Ovary (tissue), 9 donors: ENCODE measurements around the gene DICER1. TPM values are rescaled to one million over a fixed set of nuclear protein-coding genes. Genes with fewer than 3 reads are reported as not detected.

Experiments used
- DNase-seq, 5 donors: peaks; one replicate each; pipeline ENCODE4 v3.0.0-alpha.2; 2019 to 2020
- H3K27ac ChIP-seq, 2 donors: fragments of 200-600 bp; one replicate each; pipeline versions ENCODE4 v1.5.1 to v1.8.0; 2019 to 2022
- H3K27me3 ChIP-seq: fragments of 200-600 bp; one replicate; pipeline ENCODE4 v1.8.0; 2022
- H3K36me3 ChIP-seq: fragments of 200-600 bp; sonication (generic); one replicate; pipeline ENCODE4 v1.5.1; 2019
- H3K4me1 ChIP-seq: one replicate; pipeline ENCODE4 v1.8.1; 2013; ENCODE audit warnings: mild to moderate bottlenecking, moderate library complexity; ENCODE audit not compliant: insufficient read depth
- H3K4me3 ChIP-seq: fragments of 200-600 bp; sonication (generic); one replicate; pipeline ENCODE4 v1.5.1; 2017
- H3K9me3 ChIP-seq, 2 donors: fragments of 200-600 bp in 1 of 2; sonication (generic) in 1 of 2; one replicate each; pipeline versions ENCODE4 v1.5.1 to v1.8.1; 2013 to 2019; ENCODE audit warnings: mild to moderate bottlenecking in 1 of 2, moderate library complexity in 1 of 2
- CTCF ChIP-seq, 3 donors: fragments of 450-650 bp in 2 of 3; fragments of 200-600 bp in 1 of 3; IDR thresholded peaks; one replicate each; pipeline versions ENCODE4 v1.5.1 to v1.8.0; 2016 to 2022; ENCODE audit warnings: antibody characterized with exemption in 3 of 3, mild to moderate bottlenecking in 1 of 3
- EP300 ChIP-seq: sonication (generic); formaldehyde crosslinking; IDR thresholded peaks from one replicate; pipeline ENCODE4 v1.6.1; 2017; ENCODE audit warnings: antibody characterized with exemption
- POLR2A ChIP-seq: fragments of 450-650 bp; IDR thresholded peaks from one replicate; pipeline ENCODE4 v1.6.1; 2017; ENCODE audit warnings: antibody characterized with exemption, mild to moderate bottlenecking, moderate library complexity
- WGBS, 3 donors: extraction: QIAGEN DNeasy Blood & Tissue Kit in 1 of 3; methylation state at CpG; one replicate each; pipeline versions ENCODE4 v1.1.5 to v1.1.7; 2013 to 2017; 5-methylcytosine and 5-hydroxymethylcytosine counted together
- intact Hi-C, 4 donors: fragments of 100-400 bp; cut with DNase I; formaldehyde crosslinking; loops; one replicate each; pipeline versions ENCODE4 v1.11.0 to v1.15.1; 2022 to 2023
- polyA plus RNA-seq, 2 donors: library from polyadenylated mRNA; stranded (reverse); fragments of 200-250 nt in 1 of 2; fragments of 350-450 nt in 1 of 2; fragmentation: Illumina TruSeq in 1 of 2; extraction: RNeasy Lipid Tissue Mini Kit (QIAGEN cat#74804) in 1 of 2; gene quantifications; one replicate each; pipeline ENCODE4 v1.2.3, GENCODE V29; 2013 to 2014
- total RNA-seq, 7 donors: library from RNA; depleted of rRNA in 2 of 7; stranded (reverse); fragments of >200 nt in 2 of 7; fragmentation: NEBNext Ultra II Directional in 3 of 7; extraction: Animal tissue kit (Norgen Biotek cat#: 25700) in 3 of 7; gene quantifications; one replicate each; pipeline versions ENCODE4 v1.1.0 to v1.2.4, GENCODE V29; 2016 to 2023
- donor health status: DM: no; HTN: no; CAD: no; lungs with moderate emphysema.
- donor health status: DM: no; HTN: no; CAD: no.
- donor health status: Bipolar disorder and iron deficiency.
- donor health status: DM: yes; HTN: yes; CAD: no.
- donor health status: DM: no; HTN: no; CAD: no.
- donor health status: DM: yes; HTN: yes; CAD: no.

DICER1 gene
- total and polyA plus RNA-seq, 9 donors = 9.6 to 54.7 (median 47.4) TPM

DNA sequence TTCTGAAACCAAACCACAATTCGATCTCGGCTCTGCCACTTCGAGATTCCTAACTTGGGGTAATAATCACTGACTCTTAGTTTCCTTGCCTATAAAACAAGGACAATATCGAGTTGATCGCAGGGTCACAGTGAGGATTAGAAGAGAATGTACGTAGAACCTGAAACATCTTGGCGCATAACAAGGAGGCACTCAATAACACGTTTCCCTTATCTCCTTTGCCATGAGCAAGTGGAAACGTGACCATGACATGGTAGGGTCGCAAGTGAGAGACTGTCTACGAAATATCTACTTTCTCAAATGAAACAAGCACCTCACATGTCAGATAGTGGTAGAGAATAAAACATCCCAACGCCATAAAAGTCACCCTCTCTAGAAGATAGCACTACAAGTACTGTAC, 2.3 kb downstream of the DICER1 start:
- H3K4me3 ChIP-seq = no peak overlapping the region
- H3K9me3 ChIP-seq = no peaks in the 10 kb centered on the region
- H3K36me3 ChIP-seq = no peaks in the 10 kb centered on the region
- H3K27ac ChIP-seq = no peak overlapping the region
- peaks cover 16% of the 10 kb centered on the region for H3K4me1 ChIP-seq
- DNase-seq = no peak
- intact Hi-C loops = loop anchor here in 1 of 4 donors (5.0 kb wide), 1 partner anchor 377 kb away; no protein-coding TSS in a partner anchor
- no peak for TF ChIP-seq CTCF (IDR thresholded peaks at IDR 0.05)
- no peak for TF ChIP-seq POLR2A
- no peak for TF ChIP-seq EP300
- WGBS, 3 donors = 87 to 88% (median 87%) methylated on average over 12 of the region's 12 CpGs
- no peaks in the 10 kb centered on the region for H3K27me3 ChIP-seq

DNA sequence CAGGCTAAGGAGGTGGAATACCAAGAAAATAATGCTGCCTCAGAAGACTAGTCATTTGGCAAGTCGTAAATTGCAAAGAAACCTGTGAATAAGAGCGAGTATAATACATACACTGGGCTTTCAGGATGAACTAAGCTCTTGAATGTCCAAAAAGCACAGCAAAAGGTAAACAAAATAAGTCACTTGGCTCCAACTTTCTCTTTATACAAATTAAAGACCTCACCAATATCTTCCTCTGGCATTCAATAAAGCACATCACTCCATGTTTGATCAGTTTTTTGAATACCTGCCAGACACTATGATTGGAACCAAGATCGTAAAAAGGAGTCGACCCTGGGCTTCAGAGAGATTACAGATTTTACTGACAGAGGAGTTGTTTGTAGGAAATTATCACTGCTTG, 3.5 kb downstream of the DICER1 start:
- no peaks in the 10 kb centered on the region for H3K9me3 ChIP-seq
- 31 to 40% (median 40%) methylated on average over 4 of the region's 4 CpGs for WGBS, 3 donors
- intact Hi-C loops = no loop called here

DNA sequence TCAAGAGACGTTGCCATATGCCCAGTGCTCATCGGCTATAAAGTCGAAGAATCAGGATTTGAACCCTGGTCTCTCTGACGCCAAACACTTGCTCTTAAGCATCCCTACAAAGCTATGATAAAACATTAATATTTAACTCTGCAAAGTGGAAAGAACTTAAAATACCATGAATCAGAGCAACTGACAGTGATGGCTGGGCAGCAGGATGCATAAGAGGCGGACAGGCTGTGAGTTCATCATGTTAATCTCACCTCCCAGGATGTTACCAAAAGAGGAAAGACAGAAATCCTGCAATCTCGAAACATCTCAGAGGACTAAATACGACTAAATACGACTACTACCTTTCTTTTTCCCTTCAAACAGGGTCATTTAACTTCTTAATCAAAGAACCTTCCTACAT, 5.8 kb downstream of the DICER1 start:
- TF ChIP-seq CTCF (IDR thresholded peaks at IDR 0.05) = no peak
- TF ChIP-seq POLR2A = no peak
- H3K4me1 ChIP-seq = peaks cover 20% of the 10 kb centered on the region
- H3K36me3 ChIP-seq = no peaks in the 10 kb centered on the region
- no peak overlapping the region for H3K4me3 ChIP-seq
- H3K9me3 ChIP-seq = no peaks in the 10 kb centered on the region
- intact Hi-C loops = no loop called here
- H3K27ac ChIP-seq = no peak overlapping the region
- no peak for DNase-seq
- WGBS, 3 donors = 75 to 84% (median 83%) methylated on average over 8 of the region's 8 CpGs
- H3K27me3 ChIP-seq = no peaks in the 10 kb centered on the region

More for the DNA sequence above, 3.5 kb downstream of the DICER1 start:
- DNase-seq = no peak
- Histone ChIP-seq H3K27ac (no peak overlapping the region), H3K36me3 (no peaks in the 10 kb centered on the region), H3K4me3 (no peak overlapping the region), H3K4me1 (peaks cover 19% of the 10 kb centered on the region), H3K27me3 (no peaks in the 10 kb centered on the region)
- TF ChIP-seq POLR2A (no peak), EP300 (no peak), CTCF (IDR thresholded peaks at IDR 0.05) (no peak)

DNA sequence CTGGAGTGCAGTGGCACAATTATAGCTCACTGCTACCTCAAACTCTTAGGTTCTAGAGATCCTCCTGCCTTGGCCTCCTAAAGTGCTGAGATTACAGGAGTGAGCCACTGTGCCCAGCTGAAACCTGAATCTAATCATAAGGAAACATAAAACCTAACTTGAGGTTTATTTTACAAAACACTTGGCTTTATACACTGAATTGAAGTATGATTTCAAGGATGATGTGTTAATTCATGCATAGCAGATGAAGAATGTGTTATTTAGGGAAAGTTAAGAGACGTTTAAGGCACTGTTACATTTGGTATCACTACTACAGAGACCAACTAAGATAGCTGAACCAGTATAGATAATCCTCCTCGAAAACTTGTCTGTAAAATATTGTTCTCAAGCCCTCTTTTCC, 6.4 kb downstream of the DICER1 start:
- no peak for DNase-seq
- H3K36me3 ChIP-seq = no peaks in the 10 kb centered on the region
- no peaks in the 10 kb centered on the region for H3K9me3 ChIP-seq
- H3K4me1 ChIP-seq = peaks cover 23% of the 10 kb centered on the region
- WGBS, 3 donors = 60 to 68% (median 67%) methylated on average over 2 of the region's 2 CpGs
- H3K27ac ChIP-seq = no peak overlapping the region
- H3K27me3 ChIP-seq = no peaks in the 10 kb centered on the region
- TF ChIP-seq CTCF (IDR thresholded peaks at IDR 0.05) = no peak
- TF ChIP-seq EP300 = no peak
- no peak for TF ChIP-seq POLR2A
- no peak overlapping the region for H3K4me3 ChIP-seq
- intact Hi-C loops = no loop called here
